WTC11 (cell line): Measurements from ENCODE around the gene NDUFV1. TPM values are rescaled to one million over a fixed set of nuclear protein-coding genes. Genes with fewer than 3 reads are reported as not detected.

Experiments used
- total RNA-seq: library from RNA; stranded (reverse); gene quantifications from 3 replicates; pipeline ENCODE4 v1.2.3, GENCODE V29; 2021

The NDUFV1 gene
- total RNA-seq, 1 experiment from 2014 or later: 231 TPM

Other genes starting within 250 kb of the NDUFV1 start
- gene CLCF1, start 233.3 kb upstream of the NDUFV1 start, total RNA-seq: 0.48 to 0.92 TPM (median 0.92 TPM) in 3 replicates
- 25.7 to 45.5 TPM (median 26.7 TPM) in 3 replicates for gene RAD9A, start 214.9 kb upstream of the NDUFV1 start, total RNA-seq
- gene PPP1CA, start 205.1 kb upstream of the NDUFV1 start, total RNA-seq: 220 to 222 TPM (median 221 TPM) in 3 replicates
- gene TBC1D10C, start 202.9 kb upstream of the NDUFV1 start, total RNA-seq: 0.72 to 1.0 TPM (median 0.96 TPM) in 3 replicates
- 1.3 to 2.6 TPM (median 2.4 TPM) in 3 replicates for gene CARNS1, start 191.3 kb upstream of the NDUFV1 start, total RNA-seq
- 44.3 to 54.7 TPM (median 50.2 TPM) in 3 replicates for gene RPS6KB2, start 178.4 kb upstream of the NDUFV1 start, total RNA-seq
- 3.5 to 4.0 TPM (median 3.6 TPM) in 3 replicates for gene PTPRCAP, start 169.3 kb upstream of the NDUFV1 start, total RNA-seq
- 100 to 109 TPM (median 102 TPM) in 3 replicates for gene CORO1B, start 163.5 kb upstream of the NDUFV1 start, total RNA-seq
- gene GPR152, start 154.2 kb upstream of the NDUFV1 start, total RNA-seq: not detected in 3 replicates
- gene CABP4, start 151.6 kb upstream of the NDUFV1 start, total RNA-seq: 0.09 to 0.23 TPM in 2 of 3 replicates, not detected in the other
- 55.6 to 61.1 TPM (median 59.6 TPM) in 3 replicates for gene TMEM134, start 137.7 kb upstream of the NDUFV1 start, total RNA-seq
- gene AIP, start 123.9 kb upstream of the NDUFV1 start, total RNA-seq: 32.8 to 42.1 TPM (median 40.0 TPM) in 3 replicates
- gene PITPNM1, start 101.6 kb upstream of the NDUFV1 start, total RNA-seq: 51.3 to 55.4 TPM (median 51.8 TPM) in 3 replicates
- 47.6 to 53.1 TPM (median 52.5 TPM) in 3 replicates for gene CDK2AP2, start 98.8 kb upstream of the NDUFV1 start, total RNA-seq
- gene CABP2, start 83.5 kb upstream of the NDUFV1 start, total RNA-seq: not detected in 3 replicates
- gene GSTP1, start 23.1 kb upstream of the NDUFV1 start, total RNA-seq: 1,404 to 1,452 TPM (median 1,412 TPM) in 3 replicates
- 7.6 to 8.3 TPM (median 7.8 TPM) in 3 replicates for gene NUDT8, start 23.0 kb downstream of the NDUFV1 start, total RNA-seq
- gene TBX10, start 32.8 kb downstream of the NDUFV1 start, total RNA-seq: 0.21 TPM in 1 of 3 replicates, not detected in the others
- gene ACY3, start 43.8 kb downstream of the NDUFV1 start, total RNA-seq: 0.27 TPM in 1 of 3 replicates, not detected in the others
- 0.13 to 0.30 TPM (median 0.30 TPM) in 3 replicates for gene ALDH3B2, start 67.7 kb downstream of the NDUFV1 start, total RNA-seq